OCI-LY3 (cell line): ENCODE measurements around the gene HOXB9.

Source experiments
- H2AFZ ChIP-seq: fragments of 200-600, 300-600 bp; shearing (Covaris generic); 2 replicates; pipeline ENCODE4 v1.6.0; 2014; ENCODE audit warnings: antibody characterized with exemption, low read depth, low read length
- H3K27ac ChIP-seq: fragments of 200-600, 300-600 bp; sonication (generic); 2 replicates; pipeline ENCODE4 v1.5.1; 2014; ENCODE audit warnings: mild to moderate bottlenecking, low read length, moderate library complexity, mixed read lengths
- H3K27me3 ChIP-seq: fragments of 200-600, 300-600 bp; sonication (generic); 2 replicates; pipeline ENCODE4 v1.6.1; 2014; ENCODE audit warnings: low read depth, low read length, mixed read lengths
- H3K36me3 ChIP-seq: fragments of 200-600, 300-600 bp; sonication (generic); replicated peaks from 2 replicates; pipeline ENCODE3; 2014; ENCODE audit warnings: low read depth, low read length, mixed read lengths
- H3K4me1 ChIP-seq: fragments of 300-600, 200-600 bp; sonication (generic); 2 replicates; pipeline ENCODE4 v1.6.1; 2014; ENCODE audit warnings: low read length, mixed read lengths
- H3K4me2 ChIP-seq: fragments of 200-600, 300-600 bp; sonication (generic); 2 replicates; pipeline ENCODE4 v1.6.1; 2014; ENCODE audit warnings: low read length, mixed read lengths
- H3K4me3 ChIP-seq: fragments of 300-600, 200-600 bp; sonication (generic); 2 replicates; pipeline ENCODE4 v1.5.1; 2014; ENCODE audit warnings: antibody characterized with exemption, mild to moderate bottlenecking, low read length, moderate library complexity
- H3K79me2 ChIP-seq: fragments of 300-600, 200-600 bp; shearing (Covaris generic); 2 replicates; pipeline ENCODE4 v1.6.1; 2014; ENCODE audit warnings: mild to moderate bottlenecking, low read length, mixed read lengths
- H3K9ac ChIP-seq: fragments of 300-600, 200-600 bp; shearing (Covaris generic); 2 replicates; pipeline ENCODE4 v1.6.0; 2014; ENCODE audit warnings: mild to moderate bottlenecking, low read length, moderate library complexity
- H3K9me3 ChIP-seq: fragments of 200-600, 300-600 bp; shearing (Covaris generic); 2 replicates; pipeline ENCODE4 v1.6.1; 2014; ENCODE audit warnings: low read length, mixed read lengths; ENCODE audit not compliant: insufficient read depth
- H4K20me1 ChIP-seq: fragments of 200-600, 300-600 bp; sonication (generic); 2 replicates; pipeline ENCODE4 v1.6.1; 2016; ENCODE audit warnings: low read length, mixed read lengths; ENCODE audit not compliant: insufficient read depth
- CTCF ChIP-seq: fragments of 200-600, 300-600 bp; sonication (generic); IDR thresholded peaks from 2 replicates; pipeline ENCODE4 v1.5.1; 2014; ENCODE audit warnings: antibody characterized with exemption, low read length, low read depth
- EZH2phosphoT487 ChIP-seq: fragments of 200-600 bp; shearing (Covaris generic); IDR thresholded peaks from 2 replicates; pipeline ENCODE4 v1.6.1; 2018; ENCODE audit warnings: antibody characterized with exemption, mixed run types, low read depth

Gene HOXB9

GRCh38 chr17:48621410-48622392 lies 4.5 kb downstream of the HOXB9 start:
- H3K27ac ChIP-seq = no peak overlapping the region
- H3K4me1 ChIP-seq = peaks cover 7% of the 10 kb centered on the region
- no peak overlapping the region for H3K9ac ChIP-seq
- H3K9me3 ChIP-seq = no peaks in the 10 kb centered on the region
- no peak overlapping the region for H2AFZ ChIP-seq
- no peaks in the 10 kb centered on the region for H3K36me3 ChIP-seq
- H3K4me3 ChIP-seq = no peak overlapping the region
- no peak overlapping the region for H3K4me2 ChIP-seq
- peaks cover 55% of the 10 kb centered on the region for H3K27me3 ChIP-seq
- H4K20me1 ChIP-seq = no peaks in the 10 kb centered on the region
- H3K79me2 ChIP-seq = no peaks in the 10 kb centered on the region
- TF ChIP-seq CTCF (no peak), EZH2phosphoT487 (no peak)

- no peak overlapping the region for H3K4me2 ChIP-seq
- no peak overlapping the region for H3K4me3 ChIP-seq
- H3K36me3 ChIP-seq = no peaks in the 10 kb centered on the region
- no peaks in the 10 kb centered on the region for H3K79me2 ChIP-seq
- TF ChIP-seq EZH2phosphoT487 (no peak), CTCF (no peak)
- no peaks in the 10 kb centered on the region for H3K9me3 ChIP-seq
- no peak overlapping the region for H3K27ac ChIP-seq
- H2AFZ ChIP-seq = no peak overlapping the region
- no peak overlapping the region for H3K9ac ChIP-seq
- H3K4me1 ChIP-seq = peaks cover 7% of the 10 kb centered on the region
- peaks cover 65% of the 10 kb centered on the region for H3K27me3 ChIP-seq
- H4K20me1 ChIP-seq = no peaks in the 10 kb centered on the region
These were observed 5.6 kb downstream of the HOXB9 start for GRCh38 chr17:48620461-48621139.

GRCh38 chr17:48619826-48620449 lies 6.2 kb downstream of the HOXB9 start:
- Histone ChIP-seq H3K4me2 (no peak overlapping the region), H4K20me1 (no peaks in the 10 kb centered on the region), H3K79me2 (no peaks in the 10 kb centered on the region), H3K9me3 (no peaks in the 10 kb centered on the region), H3K4me1 (peaks cover 7% of the 10 kb centered on the region), H3K9ac (no peak overlapping the region), H3K4me3 (no peak overlapping the region), H2AFZ (no peak overlapping the region), H3K36me3 (no peaks in the 10 kb centered on the region), H3K27me3 (peaks cover 64% of the 10 kb centered on the region), H3K27ac (no peak overlapping the region)
- no peak for TF ChIP-seq CTCF
- no peak for TF ChIP-seq EZH2phosphoT487
